ENCODE measurements around the gene NUDT2. TPM values are rescaled to one million over a fixed set of nuclear protein-coding genes. Genes with fewer than 3 reads are reported as not detected.
A peak's percentile ranks its signal among the peaks of the same experiment; 100 is the strongest.

Gene NUDT2
- total RNA-seq, 4 donors from 2014 or later: 15.0 to 45.3 (median 23.0) TPM

- TF ChIP-seq CTCF (IDR thresholded peaks at IDR 0.05) (no peak), EP300 (IDR thresholded peaks at IDR 0.05) (no peak)
Observed at GRCh38 chr9:34338665-34339385, 9.5 kb downstream of the NUDT2 start.

GRCh38 chr9:34341659-34342295 is 12.4 kb downstream of the NUDT2 start:
- Histone ChIP-seq H3K9me3 (no peaks in the 10 kb centered on the region), H3K27me3 (no peaks in the 10 kb centered on the region), H3K4me1 (peaks cover 13 to 57% (median 56%) of the 10 kb centered on the region in 4 donors), H3K4me3 (no peak overlapping the region), H3K27ac (replicated peaks in 1 of 4) (peak overlapping the region; percentile 58 to 80 (median 72)), H3K36me3 (peaks cover 7 to 56% (median 33%) of the 10 kb centered on the region in 4 donors)
- WGBS: 76% methylated on average over 6 of the region's 7 CpGs
- TF ChIP-seq POLR2AphosphoS5 (IDR thresholded peaks at IDR 0.05) (no peak), POLR2A (IDR thresholded peaks at IDR 0.05; ENCODE audit: low read depth) (no peak), CTCF (IDR thresholded peaks at IDR 0.05) (no peak), EP300 (IDR thresholded peaks at IDR 0.05) (no peak)
- intact Hi-C loops (cut with DNase I): no loop called here
- DNase-seq (ENCODE audit: extremely low spot score): no peak

More at GRCh38 chr9:34338665-34339385, 9.5 kb downstream of the NUDT2 start:
- Histone ChIP-seq H3K27ac (replicated peaks in 1 of 4) (no peak overlapping the region), H3K27me3 (no peaks in the 10 kb centered on the region), H3K4me3 (no peak overlapping the region), H3K9me3 (no peaks in the 10 kb centered on the region), H3K36me3 (peaks cover 7 to 51% (median 33%) of the 10 kb centered on the region in 4 donors), H3K4me1 (peaks cover 4 to 42% (median 40%) of the 10 kb centered on the region in 4 donors)
- intact Hi-C loops (cut with DNase I): loop anchor here (10.0 kb wide), 1 partner anchor 266 kb away; no protein-coding TSS in a partner anchor
- WGBS: 96% methylated on average over 2 of the region's 2 CpGs
- DNase-seq (ENCODE audit: extremely low spot score): no peak

GRCh38 chr9:34343090-34343489 is 13.7 kb downstream of the NUDT2 start:
- H3K9me3 ChIP-seq: no peaks in the 10 kb centered on the region
- DNase-seq (ENCODE audit: extremely low spot score): no peak

GRCh38 chr9:34343605-34344004 is 14.2 kb downstream of the NUDT2 start:
- H3K27me3 ChIP-seq: no peaks in the 10 kb centered on the region
- TF ChIP-seq CTCF (IDR thresholded peaks at IDR 0.05) (no peak), POLR2A (IDR thresholded peaks at IDR 0.05; ENCODE audit: low read depth) (no peak), POLR2AphosphoS5 (IDR thresholded peaks at IDR 0.05) (no peak), EP300 (IDR thresholded peaks at IDR 0.05) (no peak)
- peaks cover 13 to 66% (median 65%) of the 10 kb centered on the region in 4 donors for H3K4me1 ChIP-seq
- no peak for DNase-seq (ENCODE audit: extremely low spot score)
- H3K27ac ChIP-seq (replicated peaks in 1 of 4): peak overlapping the region; percentile 58 to 80 (median 72)
- no peaks in the 10 kb centered on the region for H3K9me3 ChIP-seq
- WGBS: 67% methylated on average over 1 of the region's 1 CpG
- H3K4me3 ChIP-seq: no peak overlapping the region
- intact Hi-C loops (cut with DNase I): no loop called here
- peaks cover 6 to 54% (median 30%) of the 10 kb centered on the region in 4 donors for H3K36me3 ChIP-seq

More at GRCh38 chr9:34343090-34343489, 13.7 kb downstream of the NUDT2 start:
- Histone ChIP-seq H3K4me3 (no peak overlapping the region), H3K27ac (replicated peaks in 1 of 4) (peak overlapping the region; percentile 58 to 80 (median 72)), H3K4me1 (peaks cover 13 to 66% (median 65%) of the 10 kb centered on the region in 4 donors), H3K27me3 (no peaks in the 10 kb centered on the region), H3K36me3 (peaks cover 7 to 56% (median 33%) of the 10 kb centered on the region in 4 donors)
- no peak for TF ChIP-seq CTCF (IDR thresholded peaks at IDR 0.05)
- TF ChIP-seq EP300 (IDR thresholded peaks at IDR 0.05): no peak
- TF ChIP-seq POLR2A (IDR thresholded peaks at IDR 0.05; ENCODE audit: low read depth): no peak
- TF ChIP-seq POLR2AphosphoS5 (IDR thresholded peaks at IDR 0.05): peak; percentile 40 to 77
- intact Hi-C loops (cut with DNase I): no loop called here
- 60% methylated on average over 5 of the region's 5 CpGs for WGBS

Measured in esophagus muscularis mucosa (tissue), 4 donors.